Measurements from ENCODE around the gene PRICKLE1. TPM values are rescaled to one million over a fixed set of nuclear protein-coding genes. Genes with fewer than 3 reads are reported as not detected.
"Not testable (repeated sequence)": the region's sequence is repeated elsewhere in the genome, so short reads cannot be mapped to it uniquely, and the experiment has no call there.

Gene PRICKLE1
- total RNA-seq, 1 experiment from 2014 or later = 17.9 TPM

- no peak for DNase-seq (ENCODE audit: low spot score)
- in situ Hi-C loops (cut with HindIII; ENCODE audit: low sequenced_read_pairs) = no loop called here
These were observed 23.9 kb downstream of the PRICKLE1 start for GRCh38 chr12:42565633-42566032.

GRCh38 chr12:42564996-42565395 lies 24.6 kb downstream of the PRICKLE1 start:
- in situ Hi-C loops (cut with HindIII; ENCODE audit: low sequenced_read_pairs) = no loop called here
- no peak for DNase-seq (ENCODE audit: low spot score)

GRCh38 chr12:42564556-42564955 lies 25.0 kb downstream of the PRICKLE1 start:
- no peak for DNase-seq (ENCODE audit: low spot score)
- in situ Hi-C loops (cut with HindIII; ENCODE audit: low sequenced_read_pairs) = no loop called here

GRCh38 chr12:42560977-42561376 lies 28.6 kb downstream of the PRICKLE1 start:
- no peak for DNase-seq (ENCODE audit: low spot score)
- in situ Hi-C loops (cut with HindIII; ENCODE audit: low sequenced_read_pairs) = no loop called here

- no peak for DNase-seq (ENCODE audit: low spot score)
- in situ Hi-C loops (cut with HindIII; ENCODE audit: low sequenced_read_pairs) = no loop called here
These were observed 31.9 kb downstream of the PRICKLE1 start for GRCh38 chr12:42557586-42558172.

GRCh38 chr12:42556917-42557316 lies 32.6 kb downstream of the PRICKLE1 start:
- in situ Hi-C loops (cut with HindIII; ENCODE audit: low sequenced_read_pairs) = no loop called here
- no peak for DNase-seq (ENCODE audit: low spot score)

- DNase-seq (ENCODE audit: low spot score) = no peak
- in situ Hi-C loops (cut with HindIII; ENCODE audit: low sequenced_read_pairs) = no loop called here
These were observed 36.7 kb downstream of the PRICKLE1 start for GRCh38 chr12:42552822-42553221.

- in situ Hi-C loops (cut with HindIII; ENCODE audit: low sequenced_read_pairs) = no loop called here
- DNase-seq (ENCODE audit: low spot score) = no peak
These were observed 38.7 kb downstream of the PRICKLE1 start for GRCh38 chr12:42550800-42551199.

GRCh38 chr12:42546709-42547108 lies 42.8 kb downstream of the PRICKLE1 start:
- DNase-seq (ENCODE audit: low spot score) = no peak
- in situ Hi-C loops (cut with HindIII; ENCODE audit: low sequenced_read_pairs) = no loop called here

- DNase-seq (ENCODE audit: low spot score) = no peak
- in situ Hi-C loops (cut with HindIII; ENCODE audit: low sequenced_read_pairs) = no loop called here
These were observed 47.6 kb downstream of the PRICKLE1 start for GRCh38 chr12:42541965-42542364.

GRCh38 chr12:42541308-42541707 lies 48.2 kb downstream of the PRICKLE1 start:
- DNase-seq (ENCODE audit: low spot score) = not testable (repeated sequence)

GRCh38 chr12:42539696-42540095 lies 49.9 kb downstream of the PRICKLE1 start:
- in situ Hi-C loops (cut with HindIII; ENCODE audit: low sequenced_read_pairs) = no loop called here
- no peak for DNase-seq (ENCODE audit: low spot score)

More at GRCh38 chr12:42541308-42541707, 48.2 kb downstream of the PRICKLE1 start:
- in situ Hi-C loops (cut with HindIII; ENCODE audit: low sequenced_read_pairs) = not testable (repeated sequence)

GRCh38 chr12:42538203-42538602 lies 51.3 kb downstream of the PRICKLE1 start:
- no peak for DNase-seq (ENCODE audit: low spot score)
- in situ Hi-C loops (cut with HindIII; ENCODE audit: low sequenced_read_pairs) = no loop called here

GRCh38 chr12:42534184-42534838 lies 55.2 kb downstream of the PRICKLE1 start:
- in situ Hi-C loops (cut with HindIII; ENCODE audit: low sequenced_read_pairs) = no loop called here

GRCh38 chr12:42530284-42530683 lies 59.3 kb downstream of the PRICKLE1 start:
- in situ Hi-C loops (cut with HindIII; ENCODE audit: low sequenced_read_pairs) = no loop called here

More at GRCh38 chr12:42534184-42534838, 55.2 kb downstream of the PRICKLE1 start:
- DNase-seq (ENCODE audit: low spot score) = no peak

GRCh38 chr12:42525444-42525843 lies 64.1 kb downstream of the PRICKLE1 start:
- in situ Hi-C loops (cut with HindIII; ENCODE audit: low sequenced_read_pairs) = no loop called here
- no peak for DNase-seq (ENCODE audit: low spot score)

More at GRCh38 chr12:42530284-42530683, 59.3 kb downstream of the PRICKLE1 start:
- DNase-seq (ENCODE audit: low spot score) = no peak

GRCh38 chr12:42524716-42525115 lies 64.8 kb downstream of the PRICKLE1 start:
- in situ Hi-C loops (cut with HindIII; ENCODE audit: low sequenced_read_pairs) = no loop called here
- no peak for DNase-seq (ENCODE audit: low spot score)

GRCh38 chr12:42516573-42516972 lies 73.0 kb downstream of the PRICKLE1 start:
- no peak for DNase-seq (ENCODE audit: low spot score)
- in situ Hi-C loops (cut with HindIII; ENCODE audit: low sequenced_read_pairs) = no loop called here

GRCh38 chr12:42511656-42512055 lies 77.9 kb downstream of the PRICKLE1 start:
- in situ Hi-C loops (cut with HindIII; ENCODE audit: low sequenced_read_pairs) = no loop called here
- DNase-seq (ENCODE audit: low spot score) = no peak

GRCh38 chr12:42510823-42511222 lies 78.7 kb downstream of the PRICKLE1 start:
- in situ Hi-C loops (cut with HindIII; ENCODE audit: low sequenced_read_pairs) = no loop called here
- no peak for DNase-seq (ENCODE audit: low spot score)

- DNase-seq (ENCODE audit: low spot score) = no peak
- in situ Hi-C loops (cut with HindIII; ENCODE audit: low sequenced_read_pairs) = no loop called here
These were observed 80.6 kb downstream of the PRICKLE1 start for GRCh38 chr12:42508913-42509460.

All from G401 (cell line).